GM13977 (cell line): ENCODE results near the gene ARFRP1.
"Not testable (repeated sequence)": the region's sequence is repeated elsewhere in the genome, so short reads cannot be mapped to it uniquely, and the experiment has no call there.

ENCODE experiments used
- DNase-seq: peaks from one replicate; pipeline ENCODE4 v3.0.0; 2012; ENCODE audit warnings: low spot score
- in situ Hi-C: fragments of 300-500 bp; cut with MboI; formaldehyde crosslinking; loops from one replicate; pipeline ENCODE4 v1.12.0; 2022; ENCODE audit warnings: low sequenced_read_pairs, low pct_unique_long_range_greater_than_20kb, mixed read lengths, inconsistent platforms; ENCODE audit not compliant: unreplicated experiment
- TF ChIP-seq, protein P1 (sequence below): IDR thresholded peaks from 2 replicates; pipeline ENCODE4 v1.5.1; 2012; ENCODE audit warnings: mild to moderate bottlenecking, control low read depth; ENCODE audit not compliant: insufficient read depth; ENCODE audit errors: extremely low read depth, missing control alignments

The ARFRP1 gene

GRCh38 chr20:63673951-63674350, 33.8 kb downstream of the ARFRP1 start:
- DNase-seq, result no peak
- in situ Hi-C loops, result no loop called here
- TF ChIP-seq, protein P1, sequence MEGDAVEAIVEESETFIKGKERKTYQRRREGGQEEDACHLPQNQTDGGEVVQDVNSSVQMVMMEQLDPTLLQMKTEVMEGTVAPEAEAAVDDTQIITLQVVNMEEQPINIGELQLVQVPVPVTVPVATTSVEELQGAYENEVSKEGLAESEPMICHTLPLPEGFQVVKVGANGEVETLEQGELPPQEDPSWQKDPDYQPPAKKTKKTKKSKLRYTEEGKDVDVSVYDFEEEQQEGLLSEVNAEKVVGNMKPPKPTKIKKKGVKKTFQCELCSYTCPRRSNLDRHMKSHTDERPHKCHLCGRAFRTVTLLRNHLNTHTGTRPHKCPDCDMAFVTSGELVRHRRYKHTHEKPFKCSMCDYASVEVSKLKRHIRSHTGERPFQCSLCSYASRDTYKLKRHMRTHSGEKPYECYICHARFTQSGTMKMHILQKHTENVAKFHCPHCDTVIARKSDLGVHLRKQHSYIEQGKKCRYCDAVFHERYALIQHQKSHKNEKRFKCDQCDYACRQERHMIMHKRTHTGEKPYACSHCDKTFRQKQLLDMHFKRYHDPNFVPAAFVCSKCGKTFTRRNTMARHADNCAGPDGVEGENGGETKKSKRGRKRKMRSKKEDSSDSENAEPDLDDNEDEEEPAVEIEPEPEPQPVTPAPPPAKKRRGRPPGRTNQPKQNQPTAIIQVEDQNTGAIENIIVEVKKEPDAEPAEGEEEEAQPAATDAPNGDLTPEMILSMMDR, result no peak

DNA sequence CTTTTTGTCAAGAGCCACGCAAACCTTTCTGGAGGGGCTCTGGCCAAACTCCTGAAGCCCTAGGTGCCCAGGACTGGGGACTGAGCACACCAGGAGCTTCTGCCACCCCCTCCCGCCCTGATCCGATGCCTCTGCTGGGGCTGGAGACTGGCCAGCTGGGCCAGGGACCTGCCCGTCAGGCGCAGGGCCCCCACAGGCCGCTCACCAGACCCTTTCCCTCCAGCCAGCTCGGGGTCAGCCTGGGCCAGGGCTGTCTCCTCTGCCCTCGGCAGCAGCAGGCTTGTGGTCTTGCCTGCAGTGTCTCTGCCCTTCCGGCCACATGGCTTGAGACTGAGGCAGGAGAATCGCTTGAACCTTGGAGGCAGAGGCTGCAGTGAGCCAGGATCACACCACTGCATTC, 35.1 kb downstream of the ARFRP1 start:
- TF ChIP-seq, protein P1, result no peak
- DNase-seq, result no peak
- in situ Hi-C loops, result no loop called here

- in situ Hi-C loops, DNase-seq: not testable (repeated sequence)
These were observed 36.1 kb downstream of the ARFRP1 start for GRCh38 chr20:63671695-63672094.

GRCh38 chr20:63668351-63668750, 39.4 kb downstream of the ARFRP1 start:
- DNase-seq, result no peak
- TF ChIP-seq, protein P1, result no peak
- in situ Hi-C loops, result no loop called here

DNA sequence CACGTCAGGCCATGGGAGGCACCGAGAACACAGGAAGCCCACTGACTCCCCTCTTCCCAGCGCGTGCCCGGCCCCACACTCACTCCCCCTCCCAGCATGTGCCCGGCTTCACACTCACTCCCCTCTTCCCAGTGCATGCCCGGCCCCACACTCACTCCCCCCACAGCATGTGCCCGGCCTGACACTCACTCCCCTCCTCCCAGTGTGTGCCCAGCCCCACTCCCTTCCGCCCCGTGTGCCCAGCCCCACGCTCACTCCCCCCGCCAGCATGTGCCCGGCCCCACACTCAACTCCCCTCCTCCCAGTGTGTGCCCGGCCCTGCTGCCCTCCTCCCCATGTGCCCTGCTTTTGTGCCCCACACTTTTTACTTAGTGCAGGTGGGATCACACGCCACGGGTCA, 39.9 kb downstream of the ARFRP1 start:
- DNase-seq, result no peak
- TF ChIP-seq, protein P1, result no peak
- in situ Hi-C loops, result no loop called here

DNA sequence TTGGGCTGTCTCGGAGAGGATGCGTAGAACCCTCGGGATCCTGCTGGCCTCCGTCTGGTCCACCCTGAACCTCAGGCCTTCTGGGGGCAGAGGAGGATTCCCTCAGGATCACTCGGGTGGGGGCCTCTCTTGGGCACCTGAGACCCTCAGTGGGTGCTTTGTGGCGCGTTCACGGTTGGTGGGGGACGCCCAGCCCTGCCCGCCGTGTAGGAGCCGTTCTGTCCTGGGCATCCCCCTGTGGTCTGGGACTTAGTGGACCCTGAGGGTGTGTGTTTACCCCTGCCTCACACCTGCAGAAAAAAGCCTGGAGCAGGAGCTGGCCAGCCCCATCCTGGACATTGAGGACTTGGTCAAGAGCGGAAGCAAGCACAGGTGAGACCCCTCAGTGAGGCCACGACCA, 42.1 kb downstream of the ARFRP1 start:
- in situ Hi-C loops, result no loop called here
- TF ChIP-seq, protein P1, result no peak
- DNase-seq, result no peak

GRCh38 chr20:63664861-63665594, 42.7 kb downstream of the ARFRP1 start:
- DNase-seq, result no peak
- TF ChIP-seq, protein P1, result no peak
- in situ Hi-C loops, result no loop called here
